HepG2 (cell line): ENCODE measurements around the gene BEX1. TPM values are rescaled to one million over a fixed set of nuclear protein-coding genes. Genes with fewer than 3 reads are reported as not detected.

Experiments
- MAFK ChIP-seq, 2 experiments: IDR thresholded peaks in 1 of 2; conservative IDR thresholded peaks in 1 of 2; 2 replicates each; pipeline ENCODE4 v1.6.1; 2011; ENCODE audit warnings: improper control_type of control experiment in 2 of 2, low read length in 2 of 2
- PLRG1 ChIP-seq: fragments of 450-650 bp; conservative IDR thresholded peaks from 2 replicates; pipeline ENCODE4 v1.6.1; 2016
- REL ChIP-seq: sonication (generic); formaldehyde crosslinking; conservative IDR thresholded peaks from 2 replicates; pipeline ENCODE4 v1.8.0; 2022; ENCODE audit warnings: mild to moderate bottlenecking, missing genetic modification reagents, moderate library complexity
- XBP1 ChIP-seq: sonication (generic); formaldehyde crosslinking; IDR thresholded peaks from 2 replicates; pipeline ENCODE4 v1.5.0; 2020; ENCODE audit warnings: missing genetic modification reagents
- ZFX ChIP-seq: sonication (generic); formaldehyde crosslinking; IDR thresholded peaks from 2 replicates; pipeline ENCODE4 v1.4.0; 2020; ENCODE audit warnings: mild to moderate bottlenecking, low read depth, missing genetic modification reagents, moderate library complexity
- ZNF143 ChIP-seq: sonication (generic); formaldehyde crosslinking; IDR thresholded peaks from 2 replicates; pipeline ENCODE4 v1.4.0; 2020; ENCODE audit warnings: missing genetic modification reagents
- ZNF451 ChIP-seq: sonication (generic); formaldehyde crosslinking; IDR thresholded peaks from 2 replicates; pipeline ENCODE4 v1.5.0; 2020; ENCODE audit warnings: mild to moderate bottlenecking, missing genetic modification reagents
- ZNF562 ChIP-seq: sonication (generic); formaldehyde crosslinking; IDR thresholded peaks from 2 replicates; pipeline ENCODE4 v1.8.0; 2022; ENCODE audit warnings: missing genetic modification reagents, borderline replicate concordance
- ZNF674 ChIP-seq: sonication (generic); formaldehyde crosslinking; IDR thresholded peaks from 2 replicates; pipeline ENCODE4 v1.5.0; 2020; ENCODE audit warnings: low read depth, mild to moderate bottlenecking, missing genetic modification reagents
- ZNF782 ChIP-seq: sonication (generic); formaldehyde crosslinking; IDR thresholded peaks from 2 replicates; pipeline ENCODE4 v1.4.0; 2020; ENCODE audit warnings: missing genetic modification reagents, mild to moderate bottlenecking, borderline replicate concordance
- ZNF790 ChIP-seq: sonication (generic); formaldehyde crosslinking; IDR thresholded peaks from 2 replicates; pipeline ENCODE4 v1.8.0; 2022; ENCODE audit warnings: missing genetic modification reagents, mild to moderate bottlenecking, borderline replicate concordance
- ZNF879 ChIP-seq: sonication (generic); formaldehyde crosslinking; IDR thresholded peaks from 2 replicates; pipeline ENCODE4 v1.8.1; 2023; ENCODE audit warnings: missing genetic modification reagents
- polyA plus RNA-seq, 8 experiments: library from polyadenylated mRNA; depleted of rRNA in 3 of 8; stranded (reverse) in 7 of 8; unstranded in 1 of 8; fragments of >200 nt; fragmentation: Illumina TruSeq in 4 of 8; extraction: Trizol in 4 of 8; gene quantifications; 2 replicates each; pipeline versions ENCODE4 v1.2.1 to v1.2.3, GENCODE V29; 2011 to 2016; ENCODE audit warnings: low read depth in 4 of 8, missing spikeins in 1 of 8, mixed read lengths in 1 of 8; ENCODE audit not compliant: insufficient read depth in 1 of 8
- total RNA-seq, 5 experiments: library from RNA; depleted of rRNA; stranded (reverse); fragments of >200 nt; fragmentation: Illumina TruSeq; extraction: Trizol; gene quantifications; 2 replicates each; pipeline ENCODE4 v1.2.3, GENCODE V29; 2016; ENCODE audit warnings: low read depth in 1 of 5
- TF ChIP-seq, protein P1 (sequence below): sonication (generic); formaldehyde crosslinking; IDR thresholded peaks from 2 replicates; pipeline ENCODE4 v1.4.0; 2020; ENCODE audit warnings: missing genetic modification reagents, low read depth, mild to moderate bottlenecking, borderline replicate concordance
- TF ChIP-seq, protein P2 (sequence below): sonication (generic); formaldehyde crosslinking; IDR thresholded peaks from 2 replicates; pipeline ENCODE4 v1.4.0; 2020; ENCODE audit warnings: missing genetic modification reagents, borderline replicate concordance
- TF ChIP-seq, protein P3 (sequence below): sonication (generic); formaldehyde crosslinking; IDR thresholded peaks from 2 replicates; pipeline ENCODE4 v1.8.0; 2022; ENCODE audit warnings: low read depth, missing genetic modification reagents
- TF ChIP-seq, protein P4 (sequence below): sonication (generic); formaldehyde crosslinking; IDR thresholded peaks from 2 replicates; pipeline ENCODE4 v1.5.0; 2020; ENCODE audit warnings: mild to moderate bottlenecking, missing genetic modification reagents, borderline replicate concordance
- TF ChIP-seq, protein P5 (sequence below): sonication (generic); formaldehyde crosslinking; IDR thresholded peaks from 2 replicates; pipeline ENCODE4 v1.5.1; 2020; ENCODE audit warnings: missing genetic modification reagents, mild to moderate bottlenecking, borderline replicate concordance

Gene BEX1
- total and polyA plus RNA-seq, 2 of the 13 experiments (the other 11 are each of a cell fraction or from before 2014, with no cell fraction given): 29.4 to 69.4 TPM

DNA sequence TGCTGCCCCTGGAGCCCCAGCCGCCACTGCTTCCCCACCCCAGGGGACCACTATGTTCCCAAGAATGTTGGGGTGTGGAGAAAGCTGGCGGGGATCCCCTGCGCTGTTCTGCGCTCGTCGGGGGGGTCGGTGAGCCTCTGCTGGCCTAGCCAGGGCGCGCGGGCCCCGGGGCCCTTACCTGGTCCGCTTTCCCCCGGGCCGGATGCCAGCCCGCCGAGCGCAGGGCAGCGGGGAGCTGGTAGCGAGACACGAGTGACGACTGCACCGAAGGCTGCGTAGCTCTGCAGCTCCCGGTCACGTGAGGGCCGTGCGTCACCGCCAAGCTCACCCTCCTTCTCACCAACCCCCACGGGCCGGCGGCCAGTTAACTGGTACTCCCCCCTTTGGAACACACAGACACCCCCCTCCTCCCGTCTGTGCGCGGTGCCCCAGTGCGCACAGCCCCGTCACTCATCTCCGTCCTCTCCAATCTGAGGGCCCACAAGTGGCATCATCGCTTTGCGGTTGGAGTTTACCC is at the start of gene BEX1 (continued):
- TF ChIP-seq, protein P1, sequence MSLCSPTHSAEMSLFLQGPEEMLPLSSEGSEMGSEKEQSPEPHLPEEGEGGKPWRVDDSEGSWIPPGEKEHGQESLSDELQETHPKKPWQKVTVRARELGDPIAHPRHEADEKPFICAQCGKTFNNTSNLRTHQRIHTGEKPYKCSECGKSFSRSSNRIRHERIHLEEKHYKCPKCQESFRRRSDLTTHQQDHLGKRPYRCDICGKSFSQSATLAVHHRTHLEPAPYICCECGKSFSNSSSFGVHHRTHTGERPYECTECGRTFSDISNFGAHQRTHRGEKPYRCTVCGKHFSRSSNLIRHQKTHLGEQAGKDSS (CRISPR knock-in tag): no peak
- no peak for TF ChIP-seq ZNF782 (CRISPR knock-in tag)
- TF ChIP-seq REL (CRISPR knock-in tag): no peak
- 0 out of 2 replicates have a peak, but pooled peaks have one; percentile 9 for TF ChIP-seq ZFX (CRISPR knock-in tag)
- TF ChIP-seq, protein P2, sequence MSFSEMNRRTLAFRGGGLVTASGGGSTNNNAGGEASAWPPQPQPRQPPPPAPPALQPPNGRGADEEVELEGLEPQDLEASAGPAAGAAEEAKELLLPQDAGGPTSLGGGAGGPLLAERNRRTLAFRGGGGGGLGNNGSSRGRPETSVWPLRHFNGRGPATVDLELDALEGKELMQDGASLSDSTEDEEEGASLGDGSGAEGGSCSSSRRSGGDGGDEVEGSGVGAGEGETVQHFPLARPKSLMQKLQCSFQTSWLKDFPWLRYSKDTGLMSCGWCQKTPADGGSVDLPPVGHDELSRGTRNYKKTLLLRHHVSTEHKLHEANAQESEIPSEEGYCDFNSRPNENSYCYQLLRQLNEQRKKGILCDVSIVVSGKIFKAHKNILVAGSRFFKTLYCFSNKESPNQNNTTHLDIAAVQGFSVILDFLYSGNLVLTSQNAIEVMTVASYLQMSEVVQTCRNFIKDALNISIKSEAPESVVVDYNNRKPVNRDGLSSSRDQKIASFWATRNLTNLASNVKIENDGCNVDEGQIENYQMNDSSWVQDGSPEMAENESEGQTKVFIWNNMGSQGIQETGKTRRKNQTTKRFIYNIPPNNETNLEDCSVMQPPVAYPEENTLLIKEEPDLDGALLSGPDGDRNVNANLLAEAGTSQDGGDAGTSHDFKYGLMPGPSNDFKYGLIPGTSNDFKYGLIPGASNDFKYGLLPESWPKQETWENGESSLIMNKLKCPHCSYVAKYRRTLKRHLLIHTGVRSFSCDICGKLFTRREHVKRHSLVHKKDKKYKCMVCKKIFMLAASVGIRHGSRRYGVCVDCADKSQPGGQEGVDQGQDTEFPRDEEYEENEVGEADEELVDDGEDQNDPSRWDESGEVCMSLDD (CRISPR knock-in tag): 0 out of 2 replicates have a peak, but pooled peaks have one; percentile 28
- no peak for TF ChIP-seq PLRG1
- no peak for TF ChIP-seq MAFK (conservative IDR thresholded peaks at IDR 0.05 in 1 of 2, IDR thresholded peaks at IDR 0.05 in 1 of 2; ENCODE audit: low read length in 2 of 2)
- no peak for TF ChIP-seq ZNF879 (CRISPR knock-in tag)
- no peak for TF ChIP-seq ZNF143 (CRISPR knock-in tag)
- TF ChIP-seq, protein P3, sequence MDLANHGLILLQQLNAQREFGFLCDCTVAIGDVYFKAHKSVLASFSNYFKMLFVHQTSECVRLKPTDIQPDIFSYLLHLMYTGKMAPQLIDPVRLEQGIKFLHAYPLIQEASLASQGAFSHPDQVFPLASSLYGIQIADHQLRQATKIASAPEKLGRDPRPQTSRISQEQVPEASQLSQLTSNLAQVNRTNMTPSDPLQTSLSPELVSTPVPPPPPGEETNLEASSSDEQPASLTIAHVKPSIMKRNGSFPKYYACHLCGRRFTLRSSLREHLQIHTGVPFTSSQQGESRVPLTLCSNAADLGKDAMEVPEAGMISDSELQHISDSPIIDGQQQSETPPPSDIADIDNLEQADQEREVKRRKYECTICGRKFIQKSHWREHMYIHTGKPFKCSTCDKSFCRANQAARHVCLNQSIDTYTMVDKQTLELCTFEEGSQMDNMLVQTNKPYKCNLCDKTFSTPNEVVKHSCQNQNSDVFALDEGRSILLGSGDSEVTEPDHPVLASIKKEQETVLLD (CRISPR knock-in tag): no peak
- no peak for TF ChIP-seq XBP1 (CRISPR knock-in tag)
- TF ChIP-seq ZNF790: no peak
- TF ChIP-seq, protein P4, sequence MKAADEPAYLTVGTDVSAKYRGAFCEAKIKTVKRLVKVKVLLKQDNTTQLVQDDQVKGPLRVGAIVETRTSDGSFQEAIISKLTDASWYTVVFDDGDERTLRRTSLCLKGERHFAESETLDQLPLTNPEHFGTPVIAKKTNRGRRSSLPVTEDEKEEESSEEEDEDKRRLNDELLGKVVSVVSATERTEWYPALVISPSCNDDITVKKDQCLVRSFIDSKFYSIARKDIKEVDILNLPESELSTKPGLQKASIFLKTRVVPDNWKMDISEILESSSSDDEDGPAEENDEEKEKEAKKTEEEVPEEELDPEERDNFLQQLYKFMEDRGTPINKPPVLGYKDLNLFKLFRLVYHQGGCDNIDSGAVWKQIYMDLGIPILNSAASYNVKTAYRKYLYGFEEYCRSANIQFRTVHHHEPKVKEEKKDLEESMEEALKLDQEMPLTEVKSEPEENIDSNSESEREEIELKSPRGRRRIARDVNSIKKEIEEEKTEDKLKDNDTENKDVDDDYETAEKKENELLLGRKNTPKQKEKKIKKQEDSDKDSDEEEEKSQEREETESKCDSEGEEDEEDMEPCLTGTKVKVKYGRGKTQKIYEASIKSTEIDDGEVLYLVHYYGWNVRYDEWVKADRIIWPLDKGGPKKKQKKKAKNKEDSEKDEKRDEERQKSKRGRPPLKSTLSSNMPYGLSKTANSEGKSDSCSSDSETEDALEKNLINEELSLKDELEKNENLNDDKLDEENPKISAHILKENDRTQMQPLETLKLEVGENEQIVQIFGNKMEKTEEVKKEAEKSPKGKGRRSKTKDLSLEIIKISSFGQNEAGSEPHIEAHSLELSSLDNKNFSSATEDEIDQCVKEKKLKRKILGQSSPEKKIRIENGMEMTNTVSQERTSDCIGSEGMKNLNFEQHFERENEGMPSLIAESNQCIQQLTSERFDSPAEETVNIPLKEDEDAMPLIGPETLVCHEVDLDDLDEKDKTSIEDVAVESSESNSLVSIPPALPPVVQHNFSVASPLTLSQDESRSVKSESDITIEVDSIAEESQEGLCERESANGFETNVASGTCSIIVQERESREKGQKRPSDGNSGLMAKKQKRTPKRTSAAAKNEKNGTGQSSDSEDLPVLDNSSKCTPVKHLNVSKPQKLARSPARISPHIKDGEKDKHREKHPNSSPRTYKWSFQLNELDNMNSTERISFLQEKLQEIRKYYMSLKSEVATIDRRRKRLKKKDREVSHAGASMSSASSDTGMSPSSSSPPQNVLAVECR: peak; percentile 23; the same call in 1 of the 2 replicates
- TF ChIP-seq, protein P5, sequence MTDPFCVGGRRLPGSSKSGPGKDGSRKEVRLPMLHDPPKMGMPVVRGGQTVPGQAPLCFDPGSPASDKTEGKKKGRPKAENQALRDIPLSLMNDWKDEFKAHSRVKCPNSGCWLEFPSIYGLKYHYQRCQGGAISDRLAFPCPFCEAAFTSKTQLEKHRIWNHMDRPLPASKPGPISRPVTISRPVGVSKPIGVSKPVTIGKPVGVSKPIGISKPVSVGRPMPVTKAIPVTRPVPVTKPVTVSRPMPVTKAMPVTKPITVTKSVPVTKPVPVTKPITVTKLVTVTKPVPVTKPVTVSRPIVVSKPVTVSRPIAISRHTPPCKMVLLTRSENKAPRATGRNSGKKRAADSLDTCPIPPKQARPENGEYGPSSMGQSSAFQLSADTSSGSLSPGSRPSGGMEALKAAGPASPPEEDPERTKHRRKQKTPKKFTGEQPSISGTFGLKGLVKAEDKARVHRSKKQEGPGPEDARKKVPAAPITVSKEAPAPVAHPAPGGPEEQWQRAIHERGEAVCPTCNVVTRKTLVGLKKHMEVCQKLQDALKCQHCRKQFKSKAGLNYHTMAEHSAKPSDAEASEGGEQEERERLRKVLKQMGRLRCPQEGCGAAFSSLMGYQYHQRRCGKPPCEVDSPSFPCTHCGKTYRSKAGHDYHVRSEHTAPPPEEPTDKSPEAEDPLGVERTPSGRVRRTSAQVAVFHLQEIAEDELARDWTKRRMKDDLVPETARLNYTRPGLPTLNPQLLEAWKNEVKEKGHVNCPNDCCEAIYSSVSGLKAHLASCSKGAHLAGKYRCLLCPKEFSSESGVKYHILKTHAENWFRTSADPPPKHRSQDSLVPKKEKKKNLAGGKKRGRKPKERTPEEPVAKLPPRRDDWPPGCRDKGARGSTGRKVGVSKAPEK (CRISPR knock-in tag): no peak
- TF ChIP-seq ZNF674: no peak
- TF ChIP-seq ZNF451 (CRISPR knock-in tag): no peak
- no peak for TF ChIP-seq ZNF562
